Measurements from ENCODE around the gene HSPA2.
"Not testable (repeated sequence)": the region's sequence is repeated elsewhere in the genome, so short reads cannot be mapped to it uniquely, and the experiment has no call there.

Gene HSPA2

DNA sequence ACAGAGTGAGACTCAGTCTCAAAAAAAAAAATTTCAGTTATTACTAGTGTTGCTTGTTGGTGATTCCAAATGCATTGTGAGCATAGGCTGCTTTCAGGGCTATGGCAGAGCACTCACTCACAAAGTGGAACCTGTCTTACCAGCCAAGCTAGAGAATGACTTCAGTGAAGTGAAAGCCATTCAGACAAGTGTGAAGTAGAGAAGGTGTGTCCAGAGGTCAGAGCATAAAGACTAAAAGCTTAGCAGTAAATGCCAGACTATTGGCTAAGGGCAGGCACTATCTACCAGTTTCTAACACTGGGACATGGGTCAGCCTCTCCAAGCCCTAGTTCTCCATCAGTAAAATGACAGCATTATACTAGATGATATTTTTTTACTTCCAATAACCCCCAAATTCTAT is 21.9 kb downstream of the HSPA2 start:
- Histone ChIP-seq H3K4me3 (no peak overlapping the region), H3K9me3 (replicated peaks in 1 of 11) (no peaks in the 10 kb centered on the region), H4K20me1 (no peaks in the 10 kb centered on the region), H3K27ac (no peak overlapping the region), H3K4me1 (peaks cover 7 to 17% (median 13%) of the 10 kb centered on the region in 10 experiments; a peak in 18 of 20 replicates), H3K27me3 (no peaks in the 10 kb centered on the region), H3K9ac (no peak overlapping the region), H3K36me3 (no peaks in the 10 kb centered on the region), H3K4me2 (no peak overlapping the region)
- no peak for TF ChIP-seq Cebpa-rat (IDR thresholded peaks at IDR 0.05)

DNA sequence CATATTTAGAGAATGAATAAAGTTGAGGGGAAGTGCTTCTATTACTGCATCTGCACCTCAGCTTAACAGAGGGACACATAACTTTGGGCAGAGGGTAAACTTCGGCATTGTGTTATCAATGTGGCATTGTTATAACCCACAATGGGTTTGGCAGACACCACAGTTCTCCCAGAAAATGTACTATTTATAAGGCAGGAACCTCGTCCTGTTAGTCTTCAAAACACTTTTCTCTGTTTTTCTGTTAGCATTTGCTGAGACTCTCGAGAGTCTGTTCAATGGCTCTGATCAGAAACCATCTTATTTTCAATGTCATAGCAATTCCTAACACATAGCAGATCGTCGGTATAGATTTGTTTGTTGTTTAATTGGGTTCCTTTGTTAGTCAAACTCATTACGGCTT is 23.2 kb downstream of the HSPA2 start:
- Histone ChIP-seq H3K4me2 (no peak overlapping the region), H3K9me3 (replicated peaks in 1 of 11) (no peaks in the 10 kb centered on the region), H3K27me3 (no peaks in the 10 kb centered on the region), H3K9ac (no peak overlapping the region), H3K27ac (no peak overlapping the region), H3K4me3 (no peak overlapping the region), H3K36me3 (no peaks in the 10 kb centered on the region), H3K4me1 (peaks cover 7 to 17% (median 13%) of the 10 kb centered on the region in 10 experiments; a peak in 18 of 20 replicates), H4K20me1 (no peaks in the 10 kb centered on the region)
- no peak for TF ChIP-seq Cebpa-rat (IDR thresholded peaks at IDR 0.05)

DNA sequence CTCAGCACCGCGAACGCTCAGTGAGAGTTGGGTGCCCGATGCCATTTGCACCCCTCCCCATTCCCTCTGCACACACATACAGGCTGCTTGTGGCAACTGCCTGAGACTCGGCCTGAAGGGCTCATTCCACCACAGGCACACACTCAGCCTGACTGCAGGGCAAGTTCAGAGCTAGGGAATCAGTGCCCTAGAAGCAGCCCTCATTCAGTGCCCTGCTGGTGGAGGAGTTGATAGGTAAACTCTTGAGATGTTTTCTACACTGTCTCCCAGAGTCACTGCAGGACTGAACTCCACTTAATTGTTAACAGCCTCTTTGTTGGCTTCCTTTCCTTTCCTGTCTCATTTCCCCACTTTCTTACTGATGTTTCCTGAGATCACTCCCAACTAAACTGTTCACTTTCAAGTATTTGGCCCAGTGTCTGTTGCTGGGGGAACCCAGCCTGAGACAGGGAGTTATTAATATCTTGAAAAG is 26.1 kb downstream of the HSPA2 start:
- Histone ChIP-seq H3K9me3 (replicated peaks in 1 of 11) (no peaks in the 10 kb centered on the region), H3K4me3 (no peak overlapping the region), H3K4me1 (peaks cover 0 to 11% (median 6%) of the 10 kb centered on the region in 10 experiments; a peak in 11 of 20 replicates), H3K36me3 (no peaks in the 10 kb centered on the region), H3K4me2 (peak overlapping the region in 9 of 11 experiments; percentile 4 to 44 (median 19); a peak in 9 of 22 replicates), H3K27ac (no peak overlapping the region), H3K9ac (no peak overlapping the region), H4K20me1 (no peaks in the 10 kb centered on the region), H3K27me3 (no peaks in the 10 kb centered on the region)
- no peak for TF ChIP-seq Cebpa-rat (IDR thresholded peaks at IDR 0.05)

DNA sequence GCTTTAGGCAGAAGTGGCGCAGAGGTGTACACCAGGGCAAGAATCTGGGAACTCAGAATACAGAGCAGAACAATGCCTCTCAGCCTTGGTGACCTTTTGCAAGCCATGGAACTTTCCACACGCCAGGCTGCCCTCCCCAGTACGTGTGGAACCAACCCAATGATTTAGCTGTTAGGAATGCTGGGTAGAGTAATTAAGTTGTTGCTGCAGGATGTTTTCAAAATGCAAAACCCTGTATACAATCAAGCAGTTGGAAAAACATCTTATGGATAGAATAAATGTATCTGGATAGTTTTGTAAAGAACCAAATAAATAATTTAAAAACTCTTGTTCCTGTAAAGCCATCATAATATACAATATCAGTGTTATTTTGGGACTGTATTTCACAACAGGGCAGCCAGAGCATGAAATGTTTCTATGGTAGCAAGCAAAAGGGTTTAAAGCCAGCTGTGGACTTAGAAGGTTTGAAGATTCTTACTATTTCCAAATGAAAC is 28.6 kb downstream of the HSPA2 start:
- Histone ChIP-seq H3K4me1 (peaks cover 0 to 11% (median 6%) of the 10 kb centered on the region in 10 experiments; a peak in 11 of 20 replicates), H3K27me3 (no peaks in the 10 kb centered on the region), H4K20me1 (no peaks in the 10 kb centered on the region), H3K27ac (no peak overlapping the region; a peak in 1 of 22 replicates), H3K4me3 (no peak overlapping the region), H3K36me3 (no peaks in the 10 kb centered on the region), H3K9me3 (replicated peaks in 1 of 11) (no peaks in the 10 kb centered on the region), H3K4me2 (peak overlapping the region in 2 of 11 experiments; percentile 33 to 40; a peak in 1 of 22 replicates), H3K9ac (no peak overlapping the region)
- TF ChIP-seq Cebpa-rat (IDR thresholded peaks at IDR 0.05) = no peak

DNA sequence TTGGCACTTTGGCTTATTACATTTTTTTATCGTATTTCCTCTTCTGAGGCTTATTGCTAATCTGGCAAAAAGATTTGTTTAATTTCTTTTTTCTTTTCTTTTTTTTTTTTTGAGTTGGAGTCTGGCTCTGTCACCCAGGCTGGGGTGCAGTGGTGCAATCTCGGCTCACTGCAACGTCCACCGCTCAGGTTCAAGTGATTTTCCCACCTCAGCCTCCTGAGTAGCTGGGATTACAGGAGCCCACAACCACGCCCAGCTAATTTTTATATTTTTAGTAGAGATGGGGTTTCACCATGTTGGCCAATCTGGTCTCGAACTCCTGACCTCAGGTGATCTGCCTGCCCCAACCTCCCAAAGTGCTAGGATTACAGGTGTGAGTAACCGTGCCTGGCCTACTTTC is 29.1 kb downstream of the HSPA2 start:
- H3K27ac ChIP-seq, H3K27me3 ChIP-seq: not testable (repeated sequence)
- H3K4me2 ChIP-seq = peak overlapping the region in 2 of 11 experiments; percentile 33 to 40; a peak in 1 of 22 replicates

DNA sequence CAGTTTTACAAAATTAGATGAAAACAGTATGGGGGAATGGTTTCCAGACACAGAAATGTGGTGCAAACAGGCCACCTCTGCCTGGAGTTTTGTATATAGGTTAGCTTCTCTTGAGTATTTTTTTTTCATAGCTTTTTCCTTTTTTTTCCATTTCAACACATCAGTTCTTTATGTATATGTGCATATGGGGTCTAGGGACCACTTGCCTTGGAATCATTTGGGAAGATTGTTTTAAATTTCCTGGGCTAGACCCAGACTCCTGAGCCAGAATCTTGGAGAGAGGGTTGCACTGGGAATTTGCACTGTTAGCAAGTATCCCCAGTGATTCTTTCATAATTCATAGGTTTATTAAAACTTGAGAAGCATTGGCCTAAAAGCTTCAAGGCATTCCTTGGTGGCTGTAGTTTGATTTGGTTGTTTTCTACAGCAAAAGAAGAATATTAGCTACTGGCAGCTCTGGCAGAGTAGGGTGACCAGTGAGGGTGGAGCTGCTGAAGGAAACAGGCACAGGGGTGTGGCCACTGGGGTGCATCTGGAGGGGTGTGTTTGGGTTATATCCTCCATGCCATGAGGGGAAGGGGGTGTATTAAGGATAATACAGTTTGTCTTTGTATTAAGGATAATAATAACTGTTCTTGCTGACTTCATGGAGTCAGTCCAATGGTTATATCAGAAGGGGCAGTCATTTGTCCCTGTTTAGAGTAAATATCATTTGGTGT is 32.0 kb downstream of the HSPA2 start:
- H3K4me3 ChIP-seq = no peak overlapping the region
- no peak overlapping the region for H3K4me2 ChIP-seq
- peaks cover 0 to 4% (median 0%) of the 10 kb centered on the region in 10 experiments; a peak in 1 of 20 replicates for H3K4me1 ChIP-seq
- H3K27ac ChIP-seq = no peak overlapping the region
- no peak for TF ChIP-seq Cebpa-rat (IDR thresholded peaks at IDR 0.05)
- no peaks in the 10 kb centered on the region for H4K20me1 ChIP-seq
- H3K9me3 ChIP-seq (replicated peaks in 1 of 11) = no peaks in the 10 kb centered on the region
- H3K36me3 ChIP-seq = no peaks in the 10 kb centered on the region
- no peak overlapping the region for H3K9ac ChIP-seq
- H3K27me3 ChIP-seq = no peaks in the 10 kb centered on the region

More for the DNA sequence above, 29.1 kb downstream of the HSPA2 start:
- H3K9ac ChIP-seq; H3K36me3 ChIP-seq; H3K9me3 ChIP-seq (replicated peaks in 1 of 11); H3K4me3 ChIP-seq; H4K20me1 ChIP-seq: not testable (repeated sequence)
- peaks cover 0 to 11% (median 6%) of the 10 kb centered on the region in 10 experiments; a peak in 11 of 20 replicates for H3K4me1 ChIP-seq

DNA sequence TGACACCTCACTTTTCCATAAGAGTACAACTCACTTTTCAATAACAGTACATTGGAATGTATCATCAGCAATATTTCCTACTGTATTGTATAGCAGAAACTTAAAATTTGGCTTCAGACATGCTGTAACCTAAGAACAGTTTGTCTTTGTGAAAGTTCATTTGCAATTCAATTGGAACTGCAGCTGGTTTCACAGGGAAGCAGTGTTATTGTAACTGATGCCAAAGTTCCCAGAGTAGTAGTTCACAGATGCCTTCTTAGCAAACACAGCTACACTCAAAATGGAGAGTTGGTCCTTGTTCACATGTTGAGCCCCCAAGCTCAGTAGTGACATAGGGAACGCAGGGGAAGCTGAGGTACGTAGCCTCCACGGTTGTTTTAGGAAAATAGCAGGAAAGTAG is 32.6 kb downstream of the HSPA2 start:
- Histone ChIP-seq H4K20me1 (no peaks in the 10 kb centered on the region), H3K4me3 (no peak overlapping the region), H3K27me3 (no peaks in the 10 kb centered on the region), H3K36me3 (no peaks in the 10 kb centered on the region), H3K9me3 (replicated peaks in 1 of 11) (no peaks in the 10 kb centered on the region), H3K9ac (no peak overlapping the region), H3K4me1 (peaks cover 0 to 4% (median 0%) of the 10 kb centered on the region in 10 experiments; a peak in 1 of 20 replicates), H3K4me2 (no peak overlapping the region), H3K27ac (no peak overlapping the region)
- no peak for TF ChIP-seq Cebpa-rat (IDR thresholded peaks at IDR 0.05)

DNA sequence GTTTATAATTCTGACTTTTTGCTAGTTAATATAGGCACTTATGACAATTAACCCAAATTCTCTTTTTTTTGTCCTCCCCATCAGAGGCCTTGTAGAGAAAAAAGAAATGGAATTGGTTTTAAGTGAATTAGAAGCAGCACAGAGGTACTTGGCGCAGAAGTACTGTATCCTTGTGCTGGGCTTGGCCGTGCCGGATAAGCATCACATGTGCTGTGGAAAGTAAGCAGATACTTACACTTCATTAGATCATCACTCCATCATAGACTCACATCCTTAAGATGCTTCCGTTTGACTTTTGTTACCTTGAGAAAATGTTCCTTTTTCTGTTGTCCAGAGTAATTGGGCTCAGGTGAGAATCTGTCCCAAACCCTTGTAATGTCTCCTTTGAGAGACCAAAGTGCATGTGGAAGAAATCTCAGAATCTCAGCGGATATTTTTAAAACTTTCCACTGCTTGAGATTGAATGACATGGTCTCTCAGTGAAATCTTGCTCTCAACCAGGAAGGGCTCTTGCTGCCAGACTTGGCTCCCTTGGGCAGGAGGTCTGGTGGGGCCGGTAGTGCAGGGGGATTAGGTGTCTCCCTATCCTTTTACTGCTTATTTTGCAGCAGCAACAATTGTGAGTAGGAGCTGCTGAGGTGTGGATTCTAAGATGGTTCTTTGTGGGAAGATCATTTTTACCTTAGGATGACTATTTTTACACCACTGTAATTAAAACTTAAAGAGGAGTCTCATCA is 34.0 kb downstream of the HSPA2 start:
- H3K4me1 ChIP-seq = peaks cover 0 to 2% (median 0%) of the 10 kb centered on the region in 10 experiments; a peak in 1 of 20 replicates

DNA sequence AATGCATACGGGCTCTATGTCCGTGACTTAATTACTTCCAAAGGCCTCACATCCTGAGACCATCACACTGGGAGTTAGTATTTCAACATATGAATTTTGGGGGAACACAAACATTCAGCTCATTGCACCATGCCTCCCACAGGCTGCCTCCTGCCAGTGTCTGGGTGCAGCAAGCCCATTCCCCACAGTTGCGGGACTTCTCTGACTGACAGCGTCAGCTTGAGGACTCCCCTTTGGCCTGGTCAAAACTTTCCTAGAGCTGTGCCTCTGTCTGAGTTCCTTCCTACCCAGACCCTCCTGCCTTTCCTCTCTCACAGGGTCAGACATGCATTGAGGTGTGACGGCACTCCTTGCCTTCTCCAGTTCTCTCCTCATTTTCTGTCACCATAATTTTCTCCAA is 36.7 kb downstream of the HSPA2 start:
- Histone ChIP-seq H3K36me3 (no peaks in the 10 kb centered on the region), H3K4me2 (no peak overlapping the region), H3K9me3 (replicated peaks in 1 of 11) (no peaks in the 10 kb centered on the region), H3K9ac (no peak overlapping the region), H3K27me3 (no peaks in the 10 kb centered on the region), H3K4me3 (no peak overlapping the region), H3K27ac (no peak overlapping the region), H4K20me1 (no peaks in the 10 kb centered on the region), H3K4me1 (no peaks in the 10 kb centered on the region)
- TF ChIP-seq Cebpa-rat (IDR thresholded peaks at IDR 0.05) = no peak

More for the DNA sequence above, 34.0 kb downstream of the HSPA2 start:
- TF ChIP-seq Cebpa-rat (IDR thresholded peaks at IDR 0.05) = no peak
- H3K9ac ChIP-seq = no peak overlapping the region
- H3K4me3 ChIP-seq = no peak overlapping the region
- H3K27ac ChIP-seq = no peak overlapping the region
- no peaks in the 10 kb centered on the region for H4K20me1 ChIP-seq
- H3K27me3 ChIP-seq = no peaks in the 10 kb centered on the region
- no peaks in the 10 kb centered on the region for H3K9me3 ChIP-seq (replicated peaks in 1 of 11)
- no peak overlapping the region for H3K4me2 ChIP-seq
- no peaks in the 10 kb centered on the region for H3K36me3 ChIP-seq

Measured in BLaER1 treated with 17β-estradiol and CSF1 and Interleukin-3, amounts not matched to agents 10 nM and 100 nM (cell line).